ENCODE results near the gene OSGIN1. TPM values are rescaled to one million over a fixed set of nuclear protein-coding genes. Genes with fewer than 3 reads are reported as not detected.
A peak's percentile ranks its signal among the peaks of the same experiment; 100 is the strongest.

The OSGIN1 gene, protein sequence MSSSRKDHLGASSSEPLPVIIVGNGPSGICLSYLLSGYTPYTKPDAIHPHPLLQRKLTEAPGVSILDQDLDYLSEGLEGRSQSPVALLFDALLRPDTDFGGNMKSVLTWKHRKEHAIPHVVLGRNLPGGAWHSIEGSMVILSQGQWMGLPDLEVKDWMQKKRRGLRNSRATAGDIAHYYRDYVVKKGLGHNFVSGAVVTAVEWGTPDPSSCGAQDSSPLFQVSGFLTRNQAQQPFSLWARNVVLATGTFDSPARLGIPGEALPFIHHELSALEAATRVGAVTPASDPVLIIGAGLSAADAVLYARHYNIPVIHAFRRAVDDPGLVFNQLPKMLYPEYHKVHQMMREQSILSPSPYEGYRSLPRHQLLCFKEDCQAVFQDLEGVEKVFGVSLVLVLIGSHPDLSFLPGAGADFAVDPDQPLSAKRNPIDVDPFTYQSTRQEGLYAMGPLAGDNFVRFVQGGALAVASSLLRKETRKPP
- total RNA-seq = 5.9 TPM

DNA sequence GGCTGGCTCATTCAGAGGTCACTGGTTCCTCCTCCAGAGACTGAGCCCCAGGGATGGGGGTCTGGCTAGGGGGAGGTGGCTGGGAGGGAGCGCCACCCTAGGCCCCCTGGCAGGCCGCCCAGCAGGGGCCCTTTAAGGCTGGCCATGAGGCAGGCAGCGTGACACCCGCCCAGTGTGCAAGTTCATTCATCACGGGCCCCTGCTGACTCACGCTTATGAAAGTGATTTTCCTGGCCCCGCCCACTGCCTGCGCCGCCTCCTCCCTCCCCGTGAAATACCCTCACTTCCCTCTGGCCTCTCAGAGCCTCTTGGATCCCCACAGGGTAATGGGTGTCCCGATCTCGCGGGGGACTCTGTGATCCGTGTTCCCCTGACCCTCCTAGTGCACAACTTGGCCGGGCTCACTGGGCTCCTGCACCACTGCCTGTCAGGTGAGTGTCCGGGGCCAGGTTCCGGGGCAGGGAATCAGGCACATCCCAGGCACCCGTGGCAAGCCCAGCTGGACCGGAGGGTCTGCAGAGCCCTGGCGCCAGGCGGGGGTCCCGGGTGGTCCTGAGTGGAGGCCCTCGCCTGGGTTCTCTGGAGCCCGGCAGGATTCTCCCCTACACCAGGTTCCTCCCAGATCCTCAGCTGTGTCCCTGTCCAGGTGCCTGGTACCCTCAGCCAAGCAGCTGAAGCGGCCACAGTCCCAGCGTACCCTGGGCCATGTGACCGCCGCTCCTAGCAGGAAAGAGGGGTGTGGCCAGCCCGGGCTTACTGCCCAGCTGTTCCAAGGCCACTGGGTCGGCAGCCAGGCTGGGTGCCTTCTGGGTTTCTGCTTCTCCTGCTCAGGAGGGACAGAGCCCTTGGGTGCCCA, at the start of gene OSGIN1:
Gene OSGIN1 (plus strand): TSS at position 301 of the 856 bp plus-strand sequence. CDS start 4,432 bp downstream, outside the sequence.
- peak; percentile 95 for DNase-seq (ENCODE audit: low spot score)

DNA sequence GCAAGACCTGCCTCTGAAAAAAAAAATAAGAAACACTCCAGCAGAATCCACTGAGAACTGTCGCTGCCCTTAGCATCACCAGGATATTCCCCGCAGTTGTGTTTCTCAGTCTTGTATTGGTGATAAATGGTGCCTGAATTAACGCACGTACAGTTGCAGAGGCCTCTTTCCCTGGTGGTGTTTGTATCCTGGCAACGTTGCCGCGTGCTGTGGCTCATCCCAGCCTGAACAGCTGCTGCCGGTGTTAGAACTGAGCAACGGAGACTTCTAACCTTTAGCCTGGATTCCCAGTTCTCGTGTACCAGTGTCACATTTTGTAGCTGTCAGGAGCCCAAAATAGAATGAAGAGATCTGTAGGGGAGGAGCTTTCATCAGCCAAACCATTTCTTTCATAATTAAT, 49.3 kb upstream of the OSGIN1 start:
- DNase-seq (ENCODE audit: low spot score) = no peak

DNA sequence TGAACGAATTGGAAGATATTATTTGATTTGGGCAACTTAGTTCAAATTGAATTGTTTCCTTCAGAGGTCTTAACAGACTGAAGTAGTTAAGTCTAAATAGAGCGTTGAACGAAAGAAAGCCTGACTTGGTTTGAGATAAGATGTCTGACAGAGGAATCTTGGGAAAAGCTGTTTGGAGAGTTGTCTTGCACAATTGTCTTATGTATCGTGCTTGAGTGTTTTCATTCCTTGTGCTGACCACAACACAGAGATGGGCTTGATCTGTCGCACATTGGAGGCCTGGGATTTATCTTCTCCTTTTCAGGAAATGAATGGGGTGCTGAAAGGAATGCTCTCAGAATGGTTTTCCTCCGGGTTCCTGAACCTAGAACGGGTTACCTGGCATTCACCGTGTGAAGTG, 46.4 kb upstream of the OSGIN1 start:
- no peak for DNase-seq (ENCODE audit: low spot score)

DNA sequence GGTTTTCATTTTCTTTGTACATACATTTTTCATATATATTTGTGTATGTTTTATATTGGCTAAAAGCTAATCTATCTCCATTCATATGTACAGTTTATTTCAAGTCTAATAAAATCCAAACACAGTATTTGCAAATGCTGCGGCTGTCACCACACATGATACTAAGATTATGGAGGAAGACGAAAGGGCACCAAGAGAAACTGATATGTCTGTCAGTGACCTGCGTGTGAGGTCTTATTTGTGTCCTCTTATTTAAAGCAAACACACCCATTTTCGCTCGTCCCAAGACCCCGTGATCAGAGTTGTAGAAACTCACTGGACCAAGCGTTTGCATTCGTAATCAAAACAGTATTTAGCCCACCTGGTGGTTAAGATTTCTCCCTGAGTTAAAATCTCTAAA, 45.9 kb upstream of the OSGIN1 start:
- no peak for DNase-seq (ENCODE audit: low spot score)

DNA sequence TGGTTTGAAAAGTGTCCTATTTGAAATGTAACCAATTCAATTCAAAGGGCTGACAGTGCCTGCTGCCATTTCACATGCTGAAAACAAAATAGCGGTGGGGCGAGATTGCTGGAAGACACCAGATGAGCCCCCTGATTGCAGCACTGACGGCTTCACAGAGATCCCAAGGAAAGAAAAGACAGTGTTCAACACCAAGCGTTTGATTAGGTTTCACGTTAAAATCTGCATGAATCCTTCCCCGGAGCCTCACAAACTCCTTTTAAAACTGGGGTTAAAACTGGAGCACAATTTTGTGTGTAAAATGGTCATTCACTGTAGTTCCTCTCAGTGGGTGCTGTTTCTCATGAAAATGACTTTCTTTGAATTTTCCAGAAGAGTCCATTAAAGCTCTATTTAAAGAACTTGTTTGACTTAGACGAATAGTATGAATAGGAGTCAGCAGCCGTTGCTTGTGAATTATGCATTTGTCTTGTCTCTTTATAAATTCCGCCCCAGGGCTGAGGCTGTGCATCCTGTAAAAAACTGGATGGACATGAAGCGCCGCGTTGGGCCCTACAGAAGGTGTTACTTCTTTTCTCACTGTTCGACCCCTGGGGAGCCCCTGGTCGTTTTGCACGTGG, 45.3 kb upstream of the OSGIN1 start:
- DNase-seq (ENCODE audit: low spot score) = no peak

DNA sequence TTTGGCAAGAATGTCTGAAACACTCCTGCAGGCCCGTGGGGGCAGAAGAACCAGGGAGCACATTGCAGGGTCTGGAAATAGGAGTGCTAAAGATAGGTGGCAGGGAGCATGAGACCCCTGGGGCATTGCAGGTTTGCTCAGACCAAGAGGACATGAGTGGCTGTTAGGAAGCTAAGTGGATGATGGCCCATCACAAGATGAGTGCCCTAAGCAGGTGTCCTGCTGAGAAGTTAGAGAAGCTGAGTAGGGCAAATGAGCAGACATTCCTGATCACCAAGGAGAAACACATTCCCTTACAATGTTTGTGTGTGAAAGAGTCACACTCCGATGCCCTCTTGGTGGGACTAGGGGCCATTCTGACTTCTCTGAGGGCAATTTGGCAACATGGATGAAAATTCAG, 44.2 kb upstream of the OSGIN1 start:
- DNase-seq (ENCODE audit: low spot score) = no peak

DNA sequence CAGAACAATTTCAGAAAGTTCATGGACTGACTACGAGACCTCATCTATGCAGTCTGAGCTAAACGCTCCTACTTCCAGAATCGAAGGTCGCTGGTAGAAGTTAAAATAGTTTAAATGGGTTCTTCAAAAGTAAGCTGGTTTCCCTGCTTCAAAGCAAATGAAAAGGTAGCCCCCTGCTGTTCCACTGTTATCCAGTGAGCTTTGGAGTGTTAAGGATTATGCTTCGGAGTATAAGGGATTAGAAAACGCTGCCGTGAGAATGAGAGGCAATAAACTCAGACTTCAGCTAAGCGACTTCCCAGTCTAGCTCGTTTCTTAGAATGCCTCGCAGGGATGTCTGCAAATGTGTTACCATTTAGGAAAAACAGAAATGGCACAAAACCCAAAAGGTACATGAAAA, 41.8 kb upstream of the OSGIN1 start:
- DNase-seq (ENCODE audit: low spot score) = no peak

DNA sequence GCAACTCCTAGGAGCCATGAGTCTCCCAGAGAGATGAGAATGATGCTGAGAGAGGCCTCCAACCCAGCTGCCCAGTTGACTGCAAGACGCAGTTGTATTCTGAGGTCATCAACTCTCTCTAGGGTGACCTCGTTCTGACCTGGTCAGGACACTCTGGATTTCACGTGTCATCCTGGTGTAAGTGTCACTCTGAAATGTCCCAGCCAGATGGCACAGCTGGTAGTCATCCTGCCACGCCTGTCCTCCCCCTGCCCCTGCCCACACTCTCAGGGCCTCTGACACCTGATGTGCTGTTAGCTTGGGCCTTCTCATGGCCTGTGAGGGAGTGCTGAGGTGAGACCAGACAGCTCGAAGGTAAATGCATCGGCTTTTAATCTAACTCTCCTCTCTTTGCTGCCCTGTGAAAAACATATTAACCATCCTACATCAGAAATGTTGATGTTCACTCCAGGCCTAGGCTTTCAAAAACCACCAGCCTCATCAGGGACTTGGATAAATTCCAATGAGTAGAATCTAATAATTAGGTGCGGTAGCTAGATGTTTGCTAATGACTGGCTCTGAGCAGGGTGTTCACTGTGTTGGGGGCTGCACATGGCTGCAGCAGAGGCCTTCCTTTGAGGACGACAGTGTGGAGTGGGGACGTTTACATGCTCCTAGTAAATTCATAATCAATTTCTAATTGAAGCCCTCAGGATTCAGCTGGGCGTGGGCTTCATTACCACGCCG, 40.4 kb upstream of the OSGIN1 start:
- DNase-seq (ENCODE audit: low spot score) = no peak

DNA sequence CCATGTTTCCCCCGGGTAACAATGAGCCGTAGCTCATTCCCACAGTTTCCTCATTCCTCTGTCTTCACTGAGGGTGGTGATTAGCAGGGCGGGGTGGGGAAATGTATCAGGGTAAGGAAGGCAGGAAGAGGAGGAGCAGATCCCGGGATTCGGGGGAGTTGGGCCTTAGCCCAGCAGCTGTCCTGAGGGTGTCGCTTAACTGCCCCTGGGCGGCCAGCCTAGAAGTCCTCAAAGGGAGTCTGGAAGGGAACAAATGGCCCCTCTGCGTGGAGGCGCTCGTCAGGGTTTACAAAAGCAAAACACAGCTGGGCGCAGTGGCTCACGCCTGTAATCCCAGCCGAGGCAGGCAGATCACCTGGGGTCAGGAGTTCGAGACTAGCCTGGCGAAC, 39.8 kb upstream of the OSGIN1 start:
- no peak for DNase-seq (ENCODE audit: low spot score)

DNA sequence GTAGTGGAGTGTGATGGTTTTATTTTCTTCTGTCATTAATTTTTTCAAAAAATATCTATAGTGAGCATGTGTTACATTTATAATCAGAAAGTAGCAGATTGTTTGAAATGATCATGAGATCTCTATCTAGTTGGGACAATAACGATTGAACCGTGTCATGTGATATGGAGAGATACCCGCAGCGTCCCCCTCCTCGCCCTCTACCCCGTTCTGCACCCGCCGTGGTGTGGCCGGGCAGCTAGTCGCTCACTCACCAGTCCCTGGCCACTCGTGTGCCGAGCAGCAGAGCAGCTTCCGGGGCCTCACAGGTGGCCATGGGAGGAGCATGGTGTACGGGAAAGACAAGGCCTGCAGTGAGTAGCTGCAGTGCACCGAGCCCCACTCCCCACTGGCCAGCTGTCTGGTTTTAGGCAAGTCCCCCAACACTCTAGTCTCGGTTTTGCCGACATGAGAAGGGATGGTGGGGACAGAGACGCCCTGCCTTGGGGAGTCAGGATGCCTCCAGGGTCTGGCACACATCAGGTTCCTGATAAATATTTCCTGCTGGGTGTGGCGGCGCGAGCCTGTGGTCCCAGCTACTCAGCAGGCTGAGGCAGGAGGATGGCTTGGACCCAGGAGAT, 38.8 kb upstream of the OSGIN1 start:
- no peak for DNase-seq (ENCODE audit: low spot score)

DNA sequence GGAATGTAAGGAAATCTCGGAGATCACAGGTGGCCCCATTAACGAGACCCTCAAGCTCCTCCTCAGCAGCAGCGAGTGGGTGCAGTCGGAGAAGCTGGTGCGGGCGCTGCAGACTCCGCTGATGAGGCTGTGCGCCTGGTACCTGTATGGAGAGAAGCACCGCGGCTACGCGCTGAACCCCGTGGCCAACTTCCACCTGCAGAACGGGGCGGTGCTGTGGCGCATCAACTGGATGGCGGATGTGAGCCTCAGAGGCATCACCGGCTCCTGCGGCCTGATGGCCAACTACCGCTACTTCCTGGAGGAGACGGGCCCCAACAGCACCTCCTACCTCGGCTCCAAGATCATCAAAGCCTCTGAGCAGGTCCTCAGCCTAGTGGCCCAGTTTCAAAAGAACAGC, 38.0 kb upstream of the OSGIN1 start:
- no peak for DNase-seq (ENCODE audit: low spot score)

DNA sequence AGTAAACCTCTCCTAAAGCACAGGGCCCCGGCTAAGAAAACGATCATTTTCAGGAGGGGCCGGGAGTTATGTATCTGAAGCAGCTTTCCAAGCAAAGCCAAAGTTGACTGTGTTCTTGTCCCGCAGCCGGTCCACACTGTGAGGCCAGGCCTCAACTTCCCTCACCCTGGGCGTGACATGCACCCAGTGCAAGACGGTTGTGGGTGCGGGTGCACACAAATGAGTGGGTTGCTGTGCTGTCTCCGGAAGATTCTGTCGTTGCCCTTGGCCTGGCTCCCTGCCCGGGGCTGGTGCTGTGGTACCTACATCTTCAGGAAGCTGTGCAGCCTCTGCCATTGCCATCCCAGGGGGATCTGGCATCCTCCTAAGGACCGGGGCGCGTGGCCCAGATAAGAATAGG, 37.5 kb upstream of the OSGIN1 start:
- no peak for DNase-seq (ENCODE audit: low spot score)

DNA sequence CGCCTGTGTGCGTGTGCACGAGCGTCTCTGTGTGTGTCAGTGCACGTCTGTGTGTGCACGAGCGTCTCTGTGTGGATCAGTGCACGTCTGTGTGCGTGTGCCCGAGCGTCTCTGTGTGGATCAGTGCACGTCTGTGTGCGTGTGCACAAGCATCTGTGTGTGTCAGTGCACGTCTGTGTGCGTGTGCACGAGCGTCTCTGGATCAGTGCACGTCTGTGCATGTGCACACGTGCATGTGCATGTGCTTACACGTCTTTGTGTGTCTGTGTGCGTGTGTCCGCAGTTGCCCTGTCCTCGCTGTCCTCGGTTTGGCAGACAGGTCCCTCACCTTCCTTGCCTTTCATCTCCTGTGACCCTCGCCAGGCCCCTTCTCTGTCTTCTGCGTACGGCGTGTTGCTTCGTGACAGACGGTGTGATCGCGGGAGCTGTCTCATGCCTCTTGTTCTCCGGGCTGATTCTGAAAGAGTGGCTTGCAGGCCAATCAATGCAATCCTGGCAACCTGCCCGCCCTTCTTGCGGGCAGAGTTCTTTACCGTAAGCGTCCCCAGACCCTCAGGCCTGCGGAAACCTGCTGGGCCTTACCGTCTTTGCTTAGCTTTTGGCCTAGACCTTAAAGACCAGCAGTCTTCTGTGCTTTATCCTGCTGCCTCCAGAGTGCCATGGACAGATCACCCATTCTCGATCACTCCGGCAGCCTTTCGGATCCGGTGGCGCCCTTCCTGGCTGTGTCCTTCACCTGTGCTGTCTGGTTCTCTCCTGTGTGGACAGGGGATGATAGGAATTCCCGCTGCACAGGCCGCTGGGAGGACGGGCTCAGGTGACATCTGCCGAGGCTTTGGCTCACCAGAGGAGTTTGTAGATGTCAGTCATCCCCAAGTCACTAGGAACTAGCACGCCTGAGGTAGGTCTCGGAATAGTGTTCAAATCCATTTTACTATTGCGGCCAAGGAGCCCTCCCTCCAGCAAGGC, 35.6 kb upstream of the OSGIN1 start:
- DNase-seq (ENCODE audit: low spot score) = no peak

DNA sequence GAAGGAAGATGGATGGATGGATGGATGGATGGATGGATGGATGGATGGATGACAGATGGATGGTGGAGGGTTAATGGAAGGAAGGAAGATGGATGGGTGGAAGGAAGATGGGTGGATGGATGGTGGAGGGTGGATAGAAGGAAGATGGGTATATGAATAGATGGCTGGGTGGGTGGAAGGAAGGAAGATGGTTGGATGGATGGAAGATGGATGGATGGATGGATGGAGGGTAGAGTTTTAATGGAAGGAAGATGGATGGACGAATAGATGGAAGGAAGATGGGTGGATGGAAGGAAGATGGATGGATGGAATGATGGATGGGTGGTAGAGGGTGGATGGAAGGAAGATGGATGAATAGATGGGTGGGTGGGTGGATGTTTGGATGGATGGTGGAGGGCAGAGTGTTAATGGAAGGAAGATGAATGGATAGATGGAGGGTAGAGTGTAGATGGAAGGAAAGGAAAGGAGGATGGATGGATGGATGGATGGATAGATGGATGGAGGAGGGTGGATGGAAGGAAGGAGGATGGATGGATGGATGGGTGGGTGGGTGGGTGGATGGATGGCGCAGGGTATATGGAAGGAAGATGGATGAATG, 32.0 kb upstream of the OSGIN1 start:
- DNase-seq (ENCODE audit: low spot score) = no peak

DNA sequence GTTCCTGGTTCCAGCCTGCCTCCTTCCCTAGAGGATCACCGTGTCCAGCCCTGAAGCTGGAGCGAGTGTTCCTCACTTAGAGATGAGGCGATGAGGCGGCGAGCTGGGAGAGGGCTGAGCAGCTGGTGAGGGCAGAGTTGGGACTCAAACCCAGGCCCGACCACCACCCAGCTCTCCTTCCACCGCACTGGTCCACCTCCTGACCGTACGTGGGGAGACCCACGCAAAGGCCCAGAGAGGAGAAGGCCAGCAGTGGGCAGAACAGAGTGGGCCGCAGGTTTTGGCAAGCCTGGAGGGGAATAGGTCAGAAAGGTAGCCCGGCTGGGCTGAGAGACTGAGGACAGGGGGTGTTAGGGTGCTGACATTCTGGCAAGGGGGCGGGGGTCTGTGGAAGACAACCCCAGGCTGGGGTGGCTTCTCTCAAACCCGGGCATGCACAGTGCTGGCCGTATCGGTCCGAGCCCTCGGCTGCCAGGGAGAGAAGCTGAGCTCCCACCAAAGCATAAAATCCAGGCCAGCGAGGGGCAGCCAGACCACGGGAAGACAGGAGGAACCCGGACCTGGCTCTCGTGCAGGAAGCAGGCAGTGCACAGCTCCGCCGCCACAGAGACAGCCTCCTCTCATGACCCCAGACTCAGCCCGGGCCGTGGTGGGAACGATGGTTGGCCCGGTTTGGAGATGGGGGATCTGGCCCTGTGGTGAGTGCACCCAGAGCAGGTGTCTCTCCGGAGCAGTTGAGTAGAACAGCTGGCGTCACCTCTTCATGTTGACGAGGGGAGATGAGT, 29.3 kb upstream of the OSGIN1 start:
- DNase-seq (ENCODE audit: low spot score) = no peak

DNA sequence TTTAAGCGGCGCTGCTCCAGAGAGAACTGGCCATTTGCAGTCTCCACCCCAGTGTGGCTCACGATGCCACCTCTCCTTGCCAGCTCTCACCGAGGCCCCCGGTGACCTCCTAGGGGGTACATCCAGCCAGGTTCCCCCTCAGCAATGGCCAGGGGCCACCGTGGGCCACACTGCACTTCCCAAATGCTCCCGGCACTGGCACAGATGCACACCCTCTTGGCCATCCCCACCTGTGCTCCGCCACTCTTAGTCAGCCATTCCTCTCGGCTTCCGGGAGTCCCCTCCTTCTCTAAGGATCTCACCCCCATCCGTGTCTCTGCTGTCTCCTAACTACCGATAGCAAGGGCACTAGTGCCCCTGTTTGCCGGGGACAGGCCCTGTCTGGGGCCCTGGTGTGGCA, 28.4 kb upstream of the OSGIN1 start:
- DNase-seq (ENCODE audit: low spot score) = no peak

DNA sequence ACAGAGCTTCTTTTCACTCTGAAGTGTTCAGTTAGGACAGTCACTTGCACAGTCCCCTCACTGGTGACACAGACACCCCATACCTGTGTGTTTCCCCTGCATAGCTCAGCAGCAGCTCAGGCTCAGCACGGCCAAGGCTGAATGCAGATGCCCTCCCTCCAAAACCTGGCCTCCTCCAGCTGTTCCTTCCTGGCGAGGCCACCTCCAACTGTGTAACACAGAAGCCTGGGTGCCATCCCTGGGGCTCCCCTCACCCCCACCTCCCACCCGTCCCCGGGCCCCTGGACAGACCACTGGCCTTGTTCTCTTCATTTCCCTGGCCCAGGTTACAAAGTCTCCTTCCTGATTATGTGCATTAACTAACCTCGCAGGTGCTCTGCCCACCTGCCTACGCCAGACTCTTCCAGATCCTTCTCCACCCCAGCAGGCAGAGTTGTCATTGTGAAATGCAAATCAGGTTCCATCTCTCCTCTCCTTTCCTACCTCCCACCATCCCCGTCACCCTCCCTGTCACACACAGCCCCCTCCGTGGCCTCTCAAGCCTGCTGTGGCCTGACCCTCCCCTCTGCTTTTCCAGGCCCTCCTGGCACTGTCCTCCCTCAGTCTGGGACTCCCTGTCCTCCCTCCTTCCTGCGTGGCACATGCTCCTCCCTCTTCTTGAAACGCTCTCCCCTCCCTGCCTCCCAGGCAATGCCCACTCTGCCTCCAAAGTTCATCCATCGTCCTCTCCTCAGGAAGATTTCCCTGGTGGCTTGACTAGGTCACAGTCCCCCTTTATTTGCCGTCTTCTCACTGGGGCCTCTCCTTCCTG, 27.7 kb upstream of the OSGIN1 start:
- DNase-seq (ENCODE audit: low spot score) = no peak
